GM21367 (cell line): ENCODE results near the gene GPR155.
"Not testable (repeated sequence)": the region's sequence is repeated elsewhere in the genome, so short reads cannot be mapped to it uniquely, and the experiment has no call there.

ENCODE experiments used
- ATAC-seq: cut with Tn5 transposase; IDR thresholded peaks from one replicate; pipeline ENCODE4 v1.9.1; 2021; ENCODE audit not compliant: unreplicated experiment

GPR155 gene

GRCh38 chr2:174492963-174493431, 6.2 kb upstream of the GPR155 start:
- peak; percentile 90 for ATAC-seq

- no peak for ATAC-seq
Observed at GRCh38 chr2:174491947-174492346, 5.1 kb upstream of the GPR155 start.

GRCh38 chr2:174490051-174490450, 3.2 kb upstream of the GPR155 start:
- no peak for ATAC-seq

GRCh38 chr2:174489520-174489919, 2.7 kb upstream of the GPR155 start:
- not testable (repeated sequence) for ATAC-seq

GRCh38 chr2:174487820-174488162, 962 bp upstream of the GPR155 start:
- ATAC-seq = no peak

- peak; percentile 88 for ATAC-seq
Observed at GRCh38 chr2:174487108-174487819, 435 bp upstream of the GPR155 start.

GRCh38 chr2:174485788-174486562, 854 bp downstream of the GPR155 start:
- peak; percentile 4 for ATAC-seq

- ATAC-seq = not testable (repeated sequence)
Observed at GRCh38 chr2:174485045-174485444, 1.8 kb downstream of the GPR155 start.

- ATAC-seq = no peak
Observed at GRCh38 chr2:174484573-174484972, 2.3 kb downstream of the GPR155 start.

GRCh38 chr2:174482854-174483253, 4.0 kb downstream of the GPR155 start:
- ATAC-seq = no peak

- no peak for ATAC-seq
Observed at GRCh38 chr2:174477759-174478158, 9.1 kb downstream of the GPR155 start.

GRCh38 chr2:174473796-174474195, 13.0 kb downstream of the GPR155 start:
- no peak for ATAC-seq

GRCh38 chr2:174465327-174465726, 21.5 kb downstream of the GPR155 start:
- ATAC-seq = no peak

- no peak for ATAC-seq
Observed at GRCh38 chr2:174461221-174461620, 25.6 kb downstream of the GPR155 start.

GRCh38 chr2:174454566-174454965, 32.3 kb downstream of the GPR155 start:
- no peak for ATAC-seq

GRCh38 chr2:174450021-174450816, 36.6 kb downstream of the GPR155 start:
- ATAC-seq = no peak

GRCh38 chr2:174449033-174449432, 37.8 kb downstream of the GPR155 start:
- ATAC-seq = no peak

GRCh38 chr2:174446531-174446930, 40.3 kb downstream of the GPR155 start:
- no peak for ATAC-seq

- ATAC-seq = no peak
Observed at GRCh38 chr2:174445248-174445647, 41.6 kb downstream of the GPR155 start.

- no peak for ATAC-seq
Observed at GRCh38 chr2:174444761-174445160, 42.1 kb downstream of the GPR155 start.
